ENCODE data around the gene LDLRAD3.

LDLRAD3 gene

DNA sequence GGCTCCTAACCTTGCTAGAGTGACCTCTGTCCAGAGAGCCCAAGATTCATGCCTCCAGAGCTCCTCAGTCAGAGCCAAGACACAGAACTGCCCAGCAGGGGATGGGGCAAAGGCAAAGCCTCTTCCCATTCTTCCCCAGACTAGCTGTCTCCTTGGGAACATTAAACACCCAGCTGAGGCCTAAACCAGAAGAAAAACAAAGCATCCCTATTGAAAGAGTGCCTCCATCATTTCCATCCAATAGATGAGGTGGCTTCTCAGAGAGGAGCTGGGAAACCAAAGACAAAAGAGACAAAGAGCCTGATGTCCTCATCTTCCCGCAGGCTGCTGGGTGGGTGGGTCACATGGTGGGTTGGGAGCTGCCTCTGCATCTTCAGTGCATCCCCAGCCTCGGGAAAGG is 308.0 kb downstream of the LDLRAD3 start:
- no peak for DNase-seq

DNA sequence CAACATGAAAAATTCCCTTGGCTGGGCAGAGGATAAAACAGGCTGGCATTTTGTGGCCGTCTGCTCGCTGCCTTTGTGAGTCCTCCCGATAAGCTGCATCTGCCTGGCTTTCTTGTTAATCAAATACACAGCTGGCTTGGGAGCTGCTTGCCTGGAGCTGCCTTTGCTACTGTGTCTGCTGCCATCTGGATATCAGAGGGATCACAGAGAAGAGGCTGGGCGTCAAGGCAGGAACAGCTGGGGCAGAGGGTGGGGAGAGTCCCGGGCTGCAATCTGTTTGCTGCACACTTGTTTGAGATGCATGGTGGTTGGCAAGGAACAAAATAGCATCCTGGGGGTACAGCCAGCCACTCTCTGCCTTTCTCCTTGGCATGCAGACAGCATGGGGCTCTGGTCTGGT is 309.4 kb downstream of the LDLRAD3 start:
- DNase-seq = no peak

DNA sequence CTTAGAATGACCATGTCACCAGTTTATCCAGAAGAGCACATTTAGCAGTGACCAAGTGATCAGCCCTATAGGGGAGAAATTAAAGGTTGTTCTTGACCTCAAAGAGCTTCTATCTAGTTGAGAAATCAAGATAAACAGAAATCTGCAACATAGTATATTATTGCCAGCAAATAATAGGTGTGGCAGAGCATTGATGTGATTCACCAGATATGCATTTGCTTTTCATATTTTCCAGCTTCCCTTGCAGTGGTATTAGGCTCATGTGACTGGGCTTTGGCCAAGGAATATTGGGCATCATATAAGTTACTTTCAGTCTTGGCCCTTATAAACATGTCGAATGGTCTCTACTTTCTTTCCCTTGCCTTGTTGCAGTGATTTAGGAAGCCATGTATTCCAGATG is 310.9 kb downstream of the LDLRAD3 start:
- no peak for DNase-seq

DNA sequence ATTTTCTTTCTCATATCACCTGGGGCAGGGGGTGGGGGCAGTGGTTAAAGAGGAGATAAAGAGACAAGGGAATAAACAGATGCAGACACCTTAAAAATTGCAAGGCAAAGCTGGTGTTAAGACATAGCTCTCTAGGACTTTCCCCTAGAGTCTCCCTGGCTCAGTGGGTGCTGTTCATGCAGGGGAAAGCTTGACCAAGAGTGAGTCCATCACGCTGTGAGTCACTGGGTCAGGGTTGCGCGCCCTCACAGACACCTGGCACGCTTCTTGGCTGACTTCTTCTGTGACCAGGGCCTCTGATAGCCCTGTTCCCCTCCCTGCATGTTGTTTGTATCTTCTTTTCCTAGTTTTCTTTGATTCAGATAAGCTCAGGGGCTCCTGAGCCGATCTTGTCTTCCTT is 313.5 kb downstream of the LDLRAD3 start:
- no peak for DNase-seq

DNA sequence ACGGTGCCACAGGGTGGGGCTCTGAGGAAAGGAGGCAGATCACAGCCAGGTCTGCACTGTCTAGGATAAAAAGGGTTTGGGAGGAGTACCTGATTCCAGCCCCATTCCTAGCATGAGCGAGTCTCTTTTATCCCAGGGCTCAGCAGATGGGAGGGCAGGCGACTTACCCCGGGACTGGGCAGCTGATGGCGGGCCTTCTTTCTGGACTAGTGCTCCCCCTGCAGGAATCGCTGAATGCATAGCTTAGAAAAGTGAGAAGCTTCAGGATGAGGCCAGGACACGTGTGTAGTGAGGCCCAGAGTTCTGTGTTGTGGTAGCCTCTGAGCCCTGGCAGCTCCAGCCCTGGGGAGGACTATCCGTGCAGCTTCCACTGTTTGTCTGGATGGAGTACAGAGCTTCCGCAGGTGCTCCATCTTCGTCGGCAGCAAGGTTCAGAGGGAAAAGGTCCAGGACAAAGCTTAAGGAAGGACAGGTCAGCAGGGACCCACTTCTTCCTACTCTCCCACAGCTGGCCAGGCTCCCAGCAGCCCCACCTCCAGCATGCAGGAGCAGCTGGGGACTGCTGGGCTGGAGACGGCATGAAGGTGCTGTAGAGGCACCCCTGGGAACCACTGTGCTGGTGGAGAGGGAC is 315.0 kb downstream of the LDLRAD3 start:
- DNase-seq = peak in 1 of 2 experiments; percentile 21

DNA sequence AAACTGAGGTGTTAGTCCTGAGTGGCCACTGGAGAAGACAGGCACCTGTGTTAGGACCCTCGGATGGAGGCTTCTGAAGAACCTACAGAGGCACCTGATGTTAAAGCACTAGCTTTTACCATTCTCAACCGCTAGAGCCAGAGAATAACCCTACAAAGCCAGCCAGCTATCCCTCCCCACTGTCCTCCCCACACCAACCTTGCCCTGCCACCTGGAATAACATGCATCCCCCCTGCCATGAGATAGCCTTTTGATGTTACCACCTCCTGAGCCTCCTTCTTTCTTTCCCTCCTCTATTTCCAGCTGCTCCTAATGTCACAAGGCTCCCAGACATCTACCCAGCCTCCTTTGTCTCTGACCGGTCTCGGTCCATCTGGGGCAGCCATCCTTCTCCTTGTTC is 317.2 kb downstream of the LDLRAD3 start:
- no peak for DNase-seq

DNA sequence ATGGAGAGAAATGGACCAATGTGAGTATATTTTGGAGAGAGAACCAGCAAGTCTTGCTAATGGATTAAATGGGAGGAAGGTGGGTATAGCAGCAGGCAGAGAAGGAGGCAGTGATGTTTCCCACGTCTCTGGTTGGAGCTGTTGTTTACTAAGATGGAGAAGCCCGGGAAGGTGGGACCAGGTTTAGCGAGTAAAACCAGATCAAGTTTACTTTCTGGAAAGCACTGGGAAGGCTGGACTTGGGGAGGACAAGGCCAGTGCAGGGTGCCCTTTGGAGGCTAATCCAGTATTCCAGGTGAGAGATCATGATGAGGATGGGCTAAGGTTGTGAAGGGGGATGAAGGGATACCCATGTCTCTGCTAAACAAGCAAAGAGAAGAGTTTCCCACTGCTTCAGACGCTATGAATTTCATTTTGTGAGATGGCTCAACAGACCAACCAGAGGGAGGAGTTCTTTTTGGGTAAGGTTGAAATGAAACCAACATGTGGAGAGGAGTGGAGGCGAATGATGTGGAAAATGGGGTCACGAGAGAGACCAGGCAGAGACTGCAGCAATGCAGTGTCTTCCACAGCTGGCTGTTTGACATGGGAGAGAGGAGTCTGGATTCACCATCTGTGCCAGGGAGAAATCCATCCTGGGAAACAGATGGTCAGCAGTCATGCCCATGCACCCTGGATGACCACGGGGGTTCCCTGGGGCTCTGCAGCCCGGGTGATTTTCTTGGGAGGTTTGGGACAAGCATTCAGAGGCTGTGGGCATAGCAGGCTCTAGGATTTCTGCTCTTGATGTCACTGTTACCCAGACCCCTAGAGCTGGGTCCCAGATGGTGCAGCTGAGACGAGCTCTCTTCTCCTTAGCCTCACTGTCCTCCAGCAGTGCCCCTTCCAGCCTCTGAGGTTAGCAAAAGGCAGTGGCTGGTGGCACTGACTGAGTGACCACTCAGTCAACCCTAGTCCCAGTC is 320.4 kb downstream of the LDLRAD3 start:
- no peak for DNase-seq

DNA sequence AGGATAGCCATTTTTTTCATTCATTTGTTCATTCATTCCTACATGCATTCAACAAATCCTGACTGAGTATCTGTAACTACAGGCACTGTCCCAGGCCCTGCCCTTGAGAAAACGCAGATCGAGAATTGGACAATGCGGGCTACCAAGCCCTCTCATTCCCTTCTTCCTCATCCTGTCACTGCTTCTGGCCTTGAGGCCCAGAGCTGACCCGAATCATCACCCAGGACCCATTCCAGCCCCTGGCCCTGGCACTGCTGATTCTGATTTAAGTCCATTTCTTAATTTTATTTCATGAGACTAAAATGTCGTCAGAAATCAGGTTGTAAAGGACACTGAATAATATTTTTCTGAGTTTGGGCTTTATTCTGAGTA is 321.1 kb downstream of the LDLRAD3 start:
- no peak for DNase-seq

DNA sequence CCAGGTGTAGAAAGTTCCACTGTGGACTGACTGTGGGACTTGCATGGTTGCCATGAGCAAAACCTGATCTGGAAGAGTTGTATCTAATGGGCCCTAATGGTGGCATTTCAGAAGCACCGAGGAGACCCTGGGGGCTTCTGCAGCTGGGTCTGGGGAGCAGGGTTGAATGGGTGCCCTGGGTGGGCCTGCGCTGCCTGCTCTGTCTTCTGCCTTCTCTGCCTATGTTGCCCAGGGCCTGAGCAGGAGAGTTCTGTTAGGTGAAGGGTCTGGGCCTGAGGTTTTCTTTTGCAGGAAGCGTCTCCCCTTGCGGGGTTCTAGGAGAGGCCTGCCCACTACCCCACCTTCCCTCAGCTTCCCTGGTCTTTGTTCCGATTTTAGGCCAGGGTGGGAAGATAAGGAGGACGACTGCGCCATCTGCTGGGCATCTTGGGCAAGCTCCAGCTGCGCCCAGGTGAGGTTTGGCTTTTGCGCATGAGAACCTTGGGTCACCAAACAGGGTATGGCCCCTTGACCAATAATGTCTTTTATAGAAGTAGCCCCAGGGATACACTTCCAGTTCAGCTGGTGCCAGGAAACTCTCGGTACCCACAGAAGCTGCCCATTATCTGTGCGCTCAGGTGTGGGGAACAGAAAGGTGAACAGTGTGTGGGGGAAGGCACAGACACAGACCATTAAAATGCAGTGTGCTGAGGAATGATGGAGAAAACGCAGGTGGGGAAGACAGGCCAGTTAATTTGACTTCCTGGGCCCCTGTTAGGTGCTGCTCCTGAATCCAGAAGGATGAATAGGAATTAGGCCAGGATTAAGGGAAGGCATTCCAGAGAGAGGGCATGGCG is 322.1 kb downstream of the LDLRAD3 start:
- DNase-seq = peak; percentile 9 to 38

DNA sequence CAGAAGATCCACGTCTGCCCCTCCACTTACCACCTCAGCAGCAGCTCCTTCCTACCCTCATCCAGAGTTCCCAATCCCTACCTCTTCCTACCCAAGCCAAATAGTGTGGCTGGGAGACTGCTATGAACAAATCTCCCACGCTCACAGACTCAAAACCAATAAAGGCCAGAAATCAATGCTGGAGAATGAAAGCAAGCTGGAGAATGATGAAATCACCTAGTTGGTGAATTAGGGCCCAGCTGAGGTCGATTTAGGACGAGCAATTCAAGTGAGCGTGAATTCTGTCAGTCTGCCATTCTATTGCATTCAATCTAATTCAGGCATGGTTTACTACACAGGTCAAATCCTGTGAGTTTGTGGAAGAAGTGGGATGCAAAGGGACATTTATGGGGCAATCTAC is 322.9 kb downstream of the LDLRAD3 start:
- no peak for DNase-seq

DNA sequence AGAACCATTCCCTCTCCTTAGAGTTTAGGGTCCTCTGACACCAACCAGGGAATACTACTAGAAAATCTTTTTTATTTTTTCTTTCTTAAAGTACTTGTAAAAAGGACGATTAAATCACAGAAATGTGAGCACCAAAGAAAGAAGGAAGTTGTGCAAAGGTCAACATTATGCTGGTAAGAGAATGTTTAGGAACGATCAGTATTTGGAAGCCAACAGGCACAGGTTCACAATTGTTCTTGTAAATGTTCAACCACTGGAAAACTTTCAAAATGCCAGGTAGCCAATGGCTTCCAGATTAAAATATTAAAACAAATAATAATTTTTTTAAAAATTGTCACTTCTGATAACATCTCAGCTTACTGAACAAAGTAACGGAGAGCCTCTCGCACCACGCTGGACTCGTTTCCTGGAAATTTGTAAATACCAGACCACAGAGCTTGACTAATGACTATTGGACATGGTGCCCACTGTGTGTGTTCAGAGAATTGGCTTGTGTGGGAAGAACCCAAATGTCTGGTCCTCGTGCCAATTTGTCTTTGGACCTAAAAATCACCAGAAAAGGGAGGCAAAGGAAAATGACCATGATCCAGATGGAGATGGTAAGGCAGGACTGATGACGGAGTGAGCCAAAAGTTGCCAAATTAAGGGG is 324.6 kb downstream of the LDLRAD3 start:
- no peak for DNase-seq

DNA sequence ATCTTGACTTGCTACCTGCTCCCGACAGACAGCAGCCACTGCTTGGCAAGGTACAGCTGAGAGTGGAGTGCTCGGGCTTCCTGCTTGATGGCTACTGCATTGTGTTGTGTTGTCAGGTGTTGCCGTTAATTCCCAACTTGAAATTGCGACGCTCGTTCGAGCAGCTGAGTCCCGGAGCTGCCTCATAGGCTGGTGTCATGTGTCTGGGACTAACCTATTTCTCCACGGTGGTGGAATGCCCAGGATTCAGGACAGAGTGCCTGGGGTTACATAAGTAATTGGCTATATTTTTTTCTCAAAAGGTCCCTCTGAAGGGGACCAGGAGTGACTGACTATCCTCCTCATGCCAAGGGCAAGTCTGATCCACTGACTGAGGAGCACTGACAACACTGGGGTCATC is 326.8 kb downstream of the LDLRAD3 start:
- DNase-seq = no peak

DNA sequence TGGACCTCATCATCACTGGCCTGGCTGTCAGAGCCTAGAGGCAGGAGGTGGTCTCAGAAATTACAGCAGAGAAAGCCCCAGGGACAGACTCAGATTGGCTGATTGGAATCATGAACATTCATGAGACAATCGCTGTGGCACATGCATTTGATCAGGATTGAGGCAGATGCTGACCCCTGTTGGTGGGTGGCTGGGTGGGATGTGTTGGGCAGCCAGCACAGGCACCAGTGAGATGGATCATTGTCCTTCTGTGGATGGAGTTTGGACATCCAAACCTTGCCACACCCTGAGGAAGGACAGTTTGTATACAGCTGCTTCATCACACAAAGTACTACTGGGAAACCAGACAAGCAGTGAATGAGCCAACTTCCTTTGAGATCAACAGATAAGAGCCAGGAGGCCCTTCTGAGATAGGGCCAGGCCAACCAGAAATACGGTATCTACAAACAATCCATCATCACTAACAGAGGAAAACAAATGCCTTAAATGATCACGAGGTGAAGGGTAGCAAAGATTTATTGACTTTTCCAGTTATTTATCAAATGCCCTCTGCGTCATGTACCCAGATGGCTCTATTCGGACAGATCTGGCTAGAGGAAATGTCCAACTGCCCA is 328.0 kb downstream of the LDLRAD3 start:
- no peak for DNase-seq

DNA sequence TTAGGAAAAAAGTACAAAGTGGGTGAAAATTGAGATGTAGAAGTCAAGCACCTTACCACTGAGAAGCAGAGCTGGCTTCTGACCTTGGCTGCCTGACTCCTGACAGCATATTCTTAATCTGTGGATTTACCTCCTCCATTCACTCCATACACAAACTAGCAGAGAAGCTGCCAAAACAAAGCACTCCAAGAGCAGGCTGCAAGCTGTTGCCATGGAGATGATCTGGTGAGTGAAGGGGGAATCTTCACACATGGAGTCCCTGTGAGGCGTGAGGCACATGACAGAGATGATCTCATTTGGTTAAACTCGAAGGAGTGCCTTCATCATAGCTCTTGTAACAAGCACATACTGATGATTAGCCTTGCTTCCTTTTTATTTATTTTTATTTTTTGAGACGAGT is 329.2 kb downstream of the LDLRAD3 start:
- DNase-seq = no peak

DNA sequence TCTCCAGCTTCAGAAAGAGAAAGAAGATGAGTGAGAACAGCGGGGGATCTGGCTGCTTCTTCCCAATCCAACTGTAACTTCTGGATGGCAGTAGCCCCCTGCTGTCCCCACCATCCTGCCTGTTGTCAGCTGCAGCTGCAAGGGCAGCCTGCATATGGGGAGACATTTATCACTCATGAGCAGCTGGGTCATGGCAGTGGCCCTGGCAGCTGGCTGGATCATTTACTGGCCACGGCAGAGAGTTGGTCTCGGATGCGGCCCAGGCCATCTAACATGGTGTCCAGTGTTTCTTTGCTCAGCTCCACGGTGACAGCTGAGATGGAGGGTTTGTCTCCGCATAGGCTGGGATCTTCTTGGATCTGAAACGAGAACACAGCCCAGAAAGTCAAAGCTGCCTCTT is 330.6 kb downstream of the LDLRAD3 start:
- DNase-seq = no peak

DNA sequence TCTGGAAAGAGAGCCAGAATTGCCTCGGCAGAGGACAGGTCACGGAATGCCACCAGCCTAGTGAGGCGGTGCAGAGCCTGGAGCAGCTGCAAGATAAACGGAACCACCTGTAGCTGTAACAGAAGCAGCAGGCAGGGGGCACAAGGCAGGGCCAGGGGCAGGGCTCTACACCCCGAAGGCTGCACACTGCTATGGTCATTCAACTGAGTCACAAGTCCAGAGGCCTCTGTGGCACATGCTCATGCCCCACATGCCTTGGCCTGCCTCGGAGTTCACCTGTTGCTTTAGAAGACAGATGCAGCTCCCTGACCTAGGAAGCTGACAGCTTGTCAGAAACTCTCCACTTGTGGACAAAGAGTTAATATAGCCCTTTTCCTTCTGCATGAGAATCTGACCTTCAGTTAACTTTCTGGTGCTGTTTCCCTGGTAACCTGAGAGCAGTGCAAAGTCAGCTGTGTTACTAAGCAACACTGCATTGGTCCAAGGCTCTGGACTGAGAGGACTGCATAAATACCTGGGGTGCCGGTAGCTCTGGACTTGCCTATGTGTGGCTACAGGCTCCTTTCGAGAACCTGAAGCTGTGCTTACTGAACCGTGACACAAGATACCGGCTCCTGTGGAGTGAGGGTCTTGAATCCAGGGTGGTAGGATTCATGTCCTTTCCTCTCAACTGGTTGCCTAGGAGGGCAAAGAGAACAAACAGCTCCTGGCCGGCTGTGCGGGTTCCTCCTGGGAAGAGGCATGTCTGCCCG is 334.8 kb downstream of the LDLRAD3 start:
- DNase-seq = no peak

DNA sequence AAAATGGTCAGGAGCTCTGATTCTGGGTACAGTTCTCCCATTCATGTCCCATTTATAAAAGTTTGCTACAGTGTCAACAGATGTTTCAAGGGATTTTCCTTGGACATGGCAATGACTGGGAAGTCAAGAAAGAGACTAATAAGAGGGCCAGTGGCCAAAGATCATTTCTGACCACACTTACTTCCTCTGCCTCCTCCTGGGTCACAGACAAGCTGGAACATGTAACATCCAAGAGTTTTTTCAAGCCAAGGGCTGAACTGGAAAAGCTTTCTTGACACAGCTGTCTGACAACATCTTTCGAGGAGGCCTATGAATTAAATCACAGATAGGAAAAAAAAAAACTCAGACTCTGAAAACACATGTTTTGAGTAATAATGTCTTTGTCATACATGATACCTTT is 336.7 kb downstream of the LDLRAD3 start:
- no peak for DNase-seq

All from NCI-H1930 (cell line).